NCI-H226 (cell line): Measurements from ENCODE around the gene FLNB.
"Not testable (repeated sequence)": the region's sequence is repeated elsewhere in the genome, so short reads cannot be mapped to it uniquely, and the experiment has no call there.

Experiments
- DNase-seq: peaks from one replicate; pipeline ENCODE4 v3.0.0-alpha.2; 2015

FLNB gene

GRCh38 chr3:58190882-58191281 is 182.7 kb downstream of the FLNB start:
- DNase-seq = no peak

GRCh38 chr3:58191361-58191991 is 183.3 kb downstream of the FLNB start:
- DNase-seq = no peak

- no peak for DNase-seq
Measured at GRCh38 chr3:58192069-58192468, 183.8 kb downstream of the FLNB start.

- DNase-seq = no peak
Measured at GRCh38 chr3:58193682-58194407, 185.6 kb downstream of the FLNB start.

GRCh38 chr3:58197588-58197987 is 189.4 kb downstream of the FLNB start:
- DNase-seq = no peak

GRCh38 chr3:58198362-58198761 is 190.1 kb downstream of the FLNB start:
- no peak for DNase-seq

GRCh38 chr3:58198804-58199203 is 190.6 kb downstream of the FLNB start:
- no peak for DNase-seq

GRCh38 chr3:58200121-58200709 is 192.0 kb downstream of the FLNB start:
- DNase-seq = no peak

- no peak for DNase-seq
Measured at GRCh38 chr3:58200846-58201355, 192.7 kb downstream of the FLNB start.

- not testable (repeated sequence) for DNase-seq
Measured at GRCh38 chr3:58201451-58201850, 193.2 kb downstream of the FLNB start.

- DNase-seq = no peak
Measured at GRCh38 chr3:58202917-58203360, 194.7 kb downstream of the FLNB start.

- peak; percentile 51 for DNase-seq
Measured at GRCh38 chr3:58203541-58203940, 195.3 kb downstream of the FLNB start.

- no peak for DNase-seq
Measured at GRCh38 chr3:58204720-58205119, 196.5 kb downstream of the FLNB start.

- DNase-seq = no peak
Measured at GRCh38 chr3:58205981-58206380, 197.8 kb downstream of the FLNB start.

GRCh38 chr3:58206406-58207011 is 198.3 kb downstream of the FLNB start:
- no peak for DNase-seq

- no peak for DNase-seq
Measured at GRCh38 chr3:58207954-58208353, 199.7 kb downstream of the FLNB start.

- no peak for DNase-seq
Measured at GRCh38 chr3:58209933-58210332, 201.7 kb downstream of the FLNB start.

- no peak for DNase-seq
Measured at GRCh38 chr3:58210761-58211460, 202.7 kb downstream of the FLNB start, which contains the start of gene DNASE1L3. TSS of gene DNASE1L3 (minus strand) at chr3:58210972. CDS start at chr3:58210906, 66 bp downstream.

- peak; percentile 29 for DNase-seq
Measured at GRCh38 chr3:58214484-58215316, 206.5 kb downstream of the FLNB start.

GRCh38 chr3:58215317-58216025 is 207.2 kb downstream of the FLNB start:
- DNase-seq = no peak
